Body of pancreas (tissue), 4 donors: ENCODE measurements around the gene CD160. TPM values are rescaled to one million over a fixed set of nuclear protein-coding genes. Genes with fewer than 3 reads are reported as not detected.

Experiments used
- ATAC-seq: fragments of 150-250 bp; one replicate; pipeline ENCODE4 v1.9.1; 2016
- DNase-seq, 4 donors: peaks; one replicate each; pipeline ENCODE4 v3.0.0-alpha.2; 2019
- H3K27ac ChIP-seq, 4 donors: fragments of 200-600 bp; sonication (generic); 1 replicate in 3 of 4; 2 replicates in 1 of 4; pipeline versions ENCODE4 v1.5.1 to v1.6.1; 2016 to 2019; ENCODE audit warnings: mild to moderate bottlenecking in 1 of 4, mixed read lengths in 1 of 4, moderate library complexity in 1 of 4
- H3K27me3 ChIP-seq, 2 donors: fragments of 200-600 bp; sonication (generic); one replicate each; pipeline ENCODE4 v1.6.0; 2016; ENCODE audit warnings: mild to moderate bottlenecking in 1 of 2
- H3K36me3 ChIP-seq, 2 donors: fragments of 200-600 bp; sonication (generic); replicated peaks in 1 of 2; 2 replicates each; pipeline ENCODE4 v1.5.1; 2016; ENCODE audit warnings: low read depth in 2 of 2; ENCODE audit not compliant: insufficient read depth in 1 of 2
- H3K4me1 ChIP-seq: fragments of 200-600 bp; sonication (generic); one replicate; pipeline ENCODE4 v1.6.0; 2016
- H3K4me3 ChIP-seq, 2 donors: fragments of 200-600 bp; sonication (generic); 1 replicate in 1 of 2; 2 replicates in 1 of 2; pipeline ENCODE4 v1.5.1; 2016 to 2019
- H3K9me3 ChIP-seq, 3 donors: fragments of 200-600 bp; sonication (generic); 1 replicate in 2 of 3; 2 replicates in 1 of 3; pipeline ENCODE4 v1.5.1; 2016
- CTCF ChIP-seq, 7 experiments: fragments of 450-650 bp in 4 of 7; fragments of 200-600 bp in 3 of 7; sonication (generic) in 3 of 7; IDR thresholded peaks; one replicate each; pipeline ENCODE4 v1.5.1; 2016 to 2019; ENCODE audit warnings: antibody characterized with exemption in 7 of 7
- POLR2A ChIP-seq, 3 donors: fragments of 450-650 bp; IDR thresholded peaks; one replicate each; pipeline ENCODE4 v1.6.1; 2016; ENCODE audit warnings: antibody characterized with exemption in 3 of 3, mild to moderate bottlenecking in 2 of 3
- WGBS, 2 donors: methylation state at CpG; one replicate each; pipeline ENCODE4 v1.1.5; 2017; 5-methylcytosine and 5-hydroxymethylcytosine counted together
- intact Hi-C: fragments of 100-400 bp; cut with DNase I; formaldehyde crosslinking; loops from one replicate; pipeline ENCODE4 v1.15.1; 2023
- total RNA-seq, 2 donors: library from RNA; depleted of rRNA; stranded (reverse); fragments of >200 nt; gene quantifications; one replicate each; pipeline ENCODE4 v1.1.0, GENCODE V29; 2016

The CD160 gene
- total RNA-seq, 2 donors from 2014 or later = not detected

DNA sequence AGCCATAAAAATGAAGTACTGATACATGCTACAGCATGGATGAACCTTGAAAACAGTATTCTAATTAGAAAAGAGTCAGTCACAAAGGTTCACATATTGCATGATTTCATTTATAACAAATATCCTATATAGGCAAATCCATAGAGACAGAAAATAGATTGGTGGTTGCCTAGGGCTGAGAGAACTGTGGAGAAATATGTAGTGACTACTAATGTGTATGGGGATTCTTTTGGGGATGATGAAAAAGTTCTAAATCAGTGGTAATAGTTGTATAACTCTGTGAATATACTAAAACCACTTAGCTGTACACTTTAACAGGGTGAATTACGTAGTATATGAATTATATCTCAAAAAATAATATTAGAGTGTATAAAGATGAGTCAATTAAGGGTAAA, 58.8 kb downstream of the CD160 start:
- Histone ChIP-seq H3K27ac (peak overlapping the region in 1 of 4 donors; percentile 38), H3K9me3 (no peaks in the 10 kb centered on the region), H3K27me3 (no peaks in the 10 kb centered on the region), H3K4me3 (no peak overlapping the region), H3K4me1 (peaks cover 33% of the 10 kb centered on the region), H3K36me3 (no peaks in the 10 kb centered on the region)
- DNase-seq (no peak), ATAC-seq (no peak)
- TF ChIP-seq POLR2A (IDR thresholded peaks at IDR 0.05) (no peak), CTCF (IDR thresholded peaks at IDR 0.05) (no peak)
- WGBS, 2 donors = 83 to 91% methylated on average over 1 of the region's 1 CpG
- intact Hi-C loops = no loop called here

DNA sequence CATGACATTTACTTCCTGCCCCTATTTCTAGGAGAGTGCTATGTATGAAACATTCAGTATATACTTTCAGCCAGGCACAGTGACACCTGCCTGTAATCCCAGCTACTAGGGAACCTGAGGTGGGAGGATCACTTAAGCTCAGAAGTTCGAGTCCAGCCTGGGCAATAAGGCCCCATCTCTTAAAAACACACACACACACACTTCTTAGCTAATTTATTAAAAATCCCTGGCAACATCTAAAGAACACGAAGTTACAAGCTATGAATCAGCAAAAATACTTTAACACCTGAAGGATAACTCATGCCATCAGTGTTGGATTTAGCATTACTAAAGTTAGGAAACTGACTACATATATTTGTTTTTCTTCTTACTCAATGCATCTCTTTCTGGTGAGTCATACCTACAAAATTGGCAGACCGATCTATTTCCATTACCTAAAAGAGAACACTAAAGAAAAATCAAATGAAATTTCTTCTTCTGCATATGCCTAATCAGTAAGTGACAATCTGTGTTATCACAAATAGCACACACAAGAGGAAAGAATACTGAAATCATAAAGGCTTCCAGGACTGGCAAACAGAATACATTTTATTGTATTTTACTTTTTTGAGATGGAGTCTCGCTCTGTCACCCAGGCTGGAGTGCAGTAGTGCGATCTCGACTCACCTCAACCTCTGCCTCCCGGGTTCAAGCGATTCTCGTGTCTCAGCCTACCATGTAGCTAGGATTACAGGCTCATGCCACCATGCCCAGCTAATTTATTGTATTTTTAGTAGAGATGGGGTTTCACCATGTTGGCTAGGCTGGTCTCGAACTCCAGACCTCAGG, 63.2 kb downstream of the CD160 start:
- H3K36me3 ChIP-seq = no peaks in the 10 kb centered on the region
- peak; percentile 95 for ATAC-seq
- TF ChIP-seq CTCF (IDR thresholded peaks at IDR 0.05) (no peak), POLR2A (IDR thresholded peaks at IDR 0.05) (no peak)
- WGBS, 2 donors = 78 to 79% methylated on average over 10 of the region's 10 CpGs
- no peak overlapping the region for H3K4me3 ChIP-seq
- H3K27ac ChIP-seq = peak overlapping the region; percentile 46 to 73 (median 60)
- no peaks in the 10 kb centered on the region for H3K9me3 ChIP-seq
- H3K4me1 ChIP-seq = peaks cover 42% of the 10 kb centered on the region
- peak in 1 of 4 donors; percentile 9 for DNase-seq
- intact Hi-C loops = no loop called here
- H3K27me3 ChIP-seq = no peaks in the 10 kb centered on the region

GRCh38 chr1:145784409-145784808, 65.1 kb downstream of the CD160 start:
- DNase-seq (no peak), ATAC-seq (no peak)
- Histone ChIP-seq H3K4me3 (no peak overlapping the region), H3K27me3 (no peaks in the 10 kb centered on the region), H3K4me1 (peaks cover 35% of the 10 kb centered on the region), H3K27ac (peak overlapping the region in 3 of 4 donors; percentile 43 to 58 (median 47)), H3K9me3 (no peaks in the 10 kb centered on the region), H3K36me3 (no peaks in the 10 kb centered on the region)
- no peak for TF ChIP-seq CTCF (IDR thresholded peaks at IDR 0.05)
- WGBS, 2 donors = 69 to 75% methylated on average over 3 of the region's 3 CpGs
- intact Hi-C loops = no loop called here

- peaks cover 35% of the 10 kb centered on the region for H3K4me1 ChIP-seq
- DNase-seq (no peak), ATAC-seq (no peak)
- WGBS, 2 donors = 48 to 58% methylated on average over 1 of the region's 1 CpG
- H3K27me3 ChIP-seq = no peaks in the 10 kb centered on the region
- no peaks in the 10 kb centered on the region for H3K9me3 ChIP-seq
- no peak overlapping the region for H3K4me3 ChIP-seq
- H3K36me3 ChIP-seq = no peaks in the 10 kb centered on the region
- intact Hi-C loops = no loop called here
- no peak overlapping the region for H3K27ac ChIP-seq
- TF ChIP-seq POLR2A (IDR thresholded peaks at IDR 0.05) = no peak
- no peak for TF ChIP-seq CTCF (IDR thresholded peaks at IDR 0.05)
Measured at GRCh38 chr1:145785547-145785946, 66.2 kb downstream of the CD160 start.

DNA sequence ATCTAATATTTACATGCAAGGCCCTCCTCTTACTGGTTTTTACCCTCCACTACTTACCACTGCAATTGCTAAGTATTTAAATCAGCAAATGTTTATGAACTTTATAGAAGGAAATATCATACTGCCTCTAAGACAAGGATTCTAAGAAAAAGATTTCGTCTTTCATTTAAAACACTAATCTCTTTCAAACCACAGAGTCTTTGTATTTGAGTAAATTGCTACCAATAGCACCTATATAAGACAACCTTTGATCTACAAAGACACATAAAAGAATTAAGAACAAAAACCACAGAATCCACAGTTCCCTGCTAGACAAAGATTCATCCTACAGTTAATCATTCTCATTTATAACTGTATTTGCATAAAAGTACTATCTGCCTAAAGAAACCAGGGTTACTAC, 67.0 kb downstream of the CD160 start:
- TF ChIP-seq POLR2A (IDR thresholded peaks at IDR 0.05) (no peak), CTCF (IDR thresholded peaks at IDR 0.05) (no peak)
- H3K27me3 ChIP-seq = no peaks in the 10 kb centered on the region
- H3K4me3 ChIP-seq = no peak overlapping the region
- DNase-seq (no peak), ATAC-seq (no peak)
- peaks cover 35% of the 10 kb centered on the region for H3K4me1 ChIP-seq
- H3K9me3 ChIP-seq = no peaks in the 10 kb centered on the region
- WGBS, 2 donors = 0 to 62% methylated on average over 1 of the region's 1 CpG
- no peaks in the 10 kb centered on the region for H3K36me3 ChIP-seq
- intact Hi-C loops = no loop called here
- no peak overlapping the region for H3K27ac ChIP-seq
